H1 (cell line): ENCODE data around the gene OCLN.

Source experiments
- CHD2 ChIP-seq: IDR thresholded peaks from 2 replicates; pipeline ENCODE4 v1.6.1; 2012; ENCODE audit warnings: low read length, improper control_type of control experiment
- CTCF ChIP-seq, 3 experiments: IDR thresholded peaks; 1 replicate in 2 of 3; 2 replicates in 1 of 3; pipeline versions ENCODE4 v1.5.1 to v1.6.1; 2011; ENCODE audit warnings: low read length in 3 of 3, mild to moderate bottlenecking in 3 of 3, inconsistent platforms in 2 of 3, low read depth in 1 of 3, moderate library complexity in 1 of 3; ENCODE audit not compliant: insufficient read depth in 1 of 3; ENCODE audit errors: control extremely low read depth in 1 of 3
- EZH2 ChIP-seq: fragments of 200-600 bp; sonication (generic); IDR thresholded peaks from 2 replicates; pipeline ENCODE4 v1.7.1; 2012; ENCODE audit warnings: low read depth, mild to moderate bottlenecking, moderate library complexity, low read length, inconsistent platforms; ENCODE audit not compliant: severe bottlenecking
- JUN ChIP-seq: IDR thresholded peaks from 2 replicates; pipeline ENCODE4 v1.6.1; 2011; ENCODE audit warnings: low read depth, mild to moderate bottlenecking, improper control_type of control experiment, low read length
- JUND ChIP-seq: IDR thresholded peaks from 2 replicates; pipeline ENCODE4 v1.6.1; 2011; ENCODE audit warnings: mild to moderate bottlenecking, improper control_type of control experiment, low read length
- POLR2A ChIP-seq, 2 experiments: IDR thresholded peaks; 1 replicate in 1 of 2; 2 replicates in 1 of 2; pipeline ENCODE4 v1.6.1; 2011; ENCODE audit warnings: low read depth in 2 of 2, low read length in 2 of 2, mild to moderate bottlenecking in 2 of 2; ENCODE audit errors: control extremely low read depth in 1 of 2
- SIN3A ChIP-seq, 2 experiments: IDR thresholded peaks in 1 of 2; conservative IDR thresholded peaks in 1 of 2; 2 replicates each; pipeline ENCODE4 v1.6.1; 2011 to 2012; ENCODE audit warnings: low read length in 2 of 2, improper control_type of control experiment in 1 of 2, low read depth in 1 of 2, mild to moderate bottlenecking in 1 of 2
- SP2 ChIP-seq: IDR thresholded peaks from 2 replicates; pipeline ENCODE4 v1.6.1; 2012; ENCODE audit warnings: mild to moderate bottlenecking, low read length, inconsistent platforms
- TAF1 ChIP-seq: IDR thresholded peaks from 2 replicates; pipeline ENCODE4 v1.6.1; 2011; ENCODE audit warnings: mild to moderate bottlenecking, low read depth, low read length
- YY1 ChIP-seq: IDR thresholded peaks from 2 replicates; pipeline ENCODE4 v1.6.1; 2011; ENCODE audit warnings: low read depth, mild to moderate bottlenecking, low read length
- ZNF274 ChIP-seq: IDR thresholded peaks from 2 replicates; pipeline ENCODE4 v1.7.0; 2012; ENCODE audit warnings: low read length, borderline replicate concordance; ENCODE audit errors: extremely low read depth
- TF ChIP-seq, protein P1 (sequence below): fragments of 300-600 bp; sonication (generic); IDR thresholded peaks from 2 replicates; pipeline ENCODE4 v1.7.1; 2012; ENCODE audit warnings: low read length, moderate library complexity, mild to moderate bottlenecking, inconsistent platforms; ENCODE audit not compliant: insufficient replicate concordance
- TF ChIP-seq, protein P2 (sequence below): IDR thresholded peaks from 2 replicates; pipeline ENCODE4 v1.6.1; 2012; ENCODE audit warnings: inconsistent platforms

DNA sequence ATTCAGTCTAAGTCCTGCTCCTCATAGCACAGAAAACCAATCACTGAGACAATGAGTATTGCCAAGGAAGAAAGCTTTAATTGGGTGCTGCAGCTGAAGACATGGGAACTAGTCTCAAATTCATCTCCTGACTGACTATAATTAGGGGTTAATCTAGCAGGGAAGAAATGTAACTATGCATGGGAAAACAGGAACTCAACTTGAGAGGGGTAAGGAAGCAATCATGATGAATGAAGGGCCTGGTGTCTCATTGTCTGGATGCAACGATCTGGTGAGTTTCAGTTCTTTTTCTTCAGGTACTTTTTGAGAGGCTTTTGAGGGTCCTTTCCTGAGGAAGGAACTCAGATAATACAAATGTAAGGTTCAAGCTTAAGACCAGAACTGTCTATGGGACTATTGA is 24.0 kb upstream of the OCLN start:
- TF ChIP-seq YY1 (no peak), SIN3A (conservative IDR thresholded peaks at IDR 0.05 in 1 of 2, IDR thresholded peaks at IDR 0.05 in 1 of 2; ENCODE audit: low read depth in 1 of 2, low read length in 2 of 2) (no peak), POLR2A (IDR thresholded peaks at IDR 0.05; ENCODE audit: control extremely low read depth in 1 of 2, low read depth in 2 of 2, low read length in 2 of 2) (no peak), JUN (no peak), SP2 (no peak), JUND (no peak), TAF1 (no peak), CTCF (IDR thresholded peaks at IDR 0.05; ENCODE audit: control extremely low read depth in 1 of 3, insufficient read depth in 1 of 3, low read depth in 1 of 3, low read length in 3 of 3) (no peak), ZNF274 (no peak), CHD2 (no peak), EZH2 (no peak)
- TF ChIP-seq, protein P1, sequence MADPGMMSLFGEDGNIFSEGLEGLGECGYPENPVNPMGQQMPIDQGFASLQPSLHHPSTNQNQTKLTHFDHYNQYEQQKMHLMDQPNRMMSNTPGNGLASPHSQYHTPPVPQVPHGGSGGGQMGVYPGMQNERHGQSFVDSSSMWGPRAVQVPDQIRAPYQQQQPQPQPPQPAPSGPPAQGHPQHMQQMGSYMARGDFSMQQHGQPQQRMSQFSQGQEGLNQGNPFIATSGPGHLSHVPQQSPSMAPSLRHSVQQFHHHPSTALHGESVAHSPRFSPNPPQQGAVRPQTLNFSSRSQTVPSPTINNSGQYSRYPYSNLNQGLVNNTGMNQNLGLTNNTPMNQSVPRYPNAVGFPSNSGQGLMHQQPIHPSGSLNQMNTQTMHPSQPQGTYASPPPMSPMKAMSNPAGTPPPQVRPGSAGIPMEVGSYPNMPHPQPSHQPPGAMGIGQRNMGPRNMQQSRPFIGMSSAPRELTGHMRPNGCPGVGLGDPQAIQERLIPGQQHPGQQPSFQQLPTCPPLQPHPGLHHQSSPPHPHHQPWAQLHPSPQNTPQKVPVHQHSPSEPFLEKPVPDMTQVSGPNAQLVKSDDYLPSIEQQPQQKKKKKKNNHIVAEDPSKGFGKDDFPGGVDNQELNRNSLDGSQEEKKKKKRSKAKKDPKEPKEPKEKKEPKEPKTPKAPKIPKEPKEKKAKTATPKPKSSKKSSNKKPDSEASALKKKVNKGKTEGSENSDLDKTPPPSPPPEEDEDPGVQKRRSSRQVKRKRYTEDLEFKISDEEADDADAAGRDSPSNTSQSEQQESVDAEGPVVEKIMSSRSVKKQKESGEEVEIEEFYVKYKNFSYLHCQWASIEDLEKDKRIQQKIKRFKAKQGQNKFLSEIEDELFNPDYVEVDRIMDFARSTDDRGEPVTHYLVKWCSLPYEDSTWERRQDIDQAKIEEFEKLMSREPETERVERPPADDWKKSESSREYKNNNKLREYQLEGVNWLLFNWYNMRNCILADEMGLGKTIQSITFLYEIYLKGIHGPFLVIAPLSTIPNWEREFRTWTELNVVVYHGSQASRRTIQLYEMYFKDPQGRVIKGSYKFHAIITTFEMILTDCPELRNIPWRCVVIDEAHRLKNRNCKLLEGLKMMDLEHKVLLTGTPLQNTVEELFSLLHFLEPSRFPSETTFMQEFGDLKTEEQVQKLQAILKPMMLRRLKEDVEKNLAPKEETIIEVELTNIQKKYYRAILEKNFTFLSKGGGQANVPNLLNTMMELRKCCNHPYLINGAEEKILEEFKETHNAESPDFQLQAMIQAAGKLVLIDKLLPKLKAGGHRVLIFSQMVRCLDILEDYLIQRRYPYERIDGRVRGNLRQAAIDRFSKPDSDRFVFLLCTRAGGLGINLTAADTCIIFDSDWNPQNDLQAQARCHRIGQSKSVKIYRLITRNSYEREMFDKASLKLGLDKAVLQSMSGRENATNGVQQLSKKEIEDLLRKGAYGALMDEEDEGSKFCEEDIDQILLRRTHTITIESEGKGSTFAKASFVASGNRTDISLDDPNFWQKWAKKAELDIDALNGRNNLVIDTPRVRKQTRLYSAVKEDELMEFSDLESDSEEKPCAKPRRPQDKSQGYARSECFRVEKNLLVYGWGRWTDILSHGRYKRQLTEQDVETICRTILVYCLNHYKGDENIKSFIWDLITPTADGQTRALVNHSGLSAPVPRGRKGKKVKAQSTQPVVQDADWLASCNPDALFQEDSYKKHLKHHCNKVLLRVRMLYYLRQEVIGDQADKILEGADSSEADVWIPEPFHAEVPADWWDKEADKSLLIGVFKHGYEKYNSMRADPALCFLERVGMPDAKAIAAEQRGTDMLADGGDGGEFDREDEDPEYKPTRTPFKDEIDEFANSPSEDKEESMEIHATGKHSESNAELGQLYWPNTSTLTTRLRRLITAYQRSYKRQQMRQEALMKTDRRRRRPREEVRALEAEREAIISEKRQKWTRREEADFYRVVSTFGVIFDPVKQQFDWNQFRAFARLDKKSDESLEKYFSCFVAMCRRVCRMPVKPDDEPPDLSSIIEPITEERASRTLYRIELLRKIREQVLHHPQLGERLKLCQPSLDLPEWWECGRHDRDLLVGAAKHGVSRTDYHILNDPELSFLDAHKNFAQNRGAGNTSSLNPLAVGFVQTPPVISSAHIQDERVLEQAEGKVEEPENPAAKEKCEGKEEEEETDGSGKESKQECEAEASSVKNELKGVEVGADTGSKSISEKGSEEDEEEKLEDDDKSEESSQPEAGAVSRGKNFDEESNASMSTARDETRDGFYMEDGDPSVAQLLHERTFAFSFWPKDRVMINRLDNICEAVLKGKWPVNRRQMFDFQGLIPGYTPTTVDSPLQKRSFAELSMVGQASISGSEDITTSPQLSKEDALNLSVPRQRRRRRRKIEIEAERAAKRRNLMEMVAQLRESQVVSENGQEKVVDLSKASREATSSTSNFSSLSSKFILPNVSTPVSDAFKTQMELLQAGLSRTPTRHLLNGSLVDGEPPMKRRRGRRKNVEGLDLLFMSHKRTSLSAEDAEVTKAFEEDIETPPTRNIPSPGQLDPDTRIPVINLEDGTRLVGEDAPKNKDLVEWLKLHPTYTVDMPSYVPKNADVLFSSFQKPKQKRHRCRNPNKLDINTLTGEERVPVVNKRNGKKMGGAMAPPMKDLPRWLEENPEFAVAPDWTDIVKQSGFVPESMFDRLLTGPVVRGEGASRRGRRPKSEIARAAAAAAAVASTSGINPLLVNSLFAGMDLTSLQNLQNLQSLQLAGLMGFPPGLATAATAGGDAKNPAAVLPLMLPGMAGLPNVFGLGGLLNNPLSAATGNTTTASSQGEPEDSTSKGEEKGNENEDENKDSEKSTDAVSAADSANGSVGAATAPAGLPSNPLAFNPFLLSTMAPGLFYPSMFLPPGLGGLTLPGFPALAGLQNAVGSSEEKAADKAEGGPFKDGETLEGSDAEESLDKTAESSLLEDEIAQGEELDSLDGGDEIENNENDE, result no peak
- TF ChIP-seq, protein P2, sequence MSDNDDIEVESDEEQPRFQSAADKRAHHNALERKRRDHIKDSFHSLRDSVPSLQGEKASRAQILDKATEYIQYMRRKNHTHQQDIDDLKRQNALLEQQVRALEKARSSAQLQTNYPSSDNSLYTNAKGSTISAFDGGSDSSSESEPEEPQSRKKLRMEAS, result no peak
